Endothelial cell of umbilical vein (primary cell): ENCODE data around the gene DMD. TPM values are rescaled to one million over a fixed set of nuclear protein-coding genes. Genes with fewer than 3 reads are reported as not detected.

Source experiments
- BruUV-seq: library from RNA; stranded (reverse); fragments of 400-500 nt; replicated peaks from 2 replicates; lab custom pipeline; 2021; lab: Mats Ljungman, UMichigan
- CTCF ChIA-PET: fragments of 300-600, 350-600 bp; sonication (Branson Sonifier 250); formaldehyde crosslinking; loops from one replicate; lab custom pipeline; 2021; ENCODE audit warnings: antibody characterized with exemption, inconsistent platforms; lab: Charles Lee
- POLR2A ChIA-PET: fragments of 300-600, 350-600 bp; sonication (Branson Sonifier 250); formaldehyde crosslinking; loops from one replicate; lab custom pipeline; 2021; ENCODE audit warnings: antibody characterized with exemption, inconsistent platforms; lab: Charles Lee
- DNase-seq: peaks from one replicate; pipeline ENCODE4 v3.0.0-alpha.2; 2011; ENCODE audit warnings: low read depth, low spot score
- FAIRE-seq: peaks from 2 replicates; lab custom pipeline; 2011; peaks lifted over from hg19 to GRCh38; lab: Jason Lieb, UNC
- H2AFZ ChIP-seq: 2 replicates; pipeline ENCODE4 v1.6.0; 2012; ENCODE audit warnings: low read depth, low read length, control low read depth, inconsistent platforms
- H3K27ac ChIP-seq: 2 replicates; pipeline ENCODE4 v1.5.1; 2011; ENCODE audit warnings: low read depth, mild to moderate bottlenecking, control low read depth, low read length, moderate library complexity; ENCODE audit not compliant: insufficient read depth
- H3K27me3 ChIP-seq, 2 experiments: 2 replicates each; pipeline versions ENCODE4 v1.6.0 to v1.6.1; 2011; ENCODE audit warnings: low read length in 2 of 2, mixed read lengths in 1 of 2; ENCODE audit not compliant: control insufficient read depth in 2 of 2, insufficient read depth in 2 of 2
- H3K36me3 ChIP-seq, 2 experiments: 2 replicates in 1 of 2; 3 replicates in 1 of 2; pipeline ENCODE4 v1.5.1; 2011; ENCODE audit warnings: low read length in 2 of 2, mild to moderate bottlenecking in 1 of 2, moderate library complexity in 1 of 2; ENCODE audit not compliant: control insufficient read depth in 2 of 2, insufficient read depth in 2 of 2; ENCODE audit errors: extremely low read depth in 1 of 2
- H3K4me1 ChIP-seq: 3 replicates; pipeline ENCODE4 v1.5.1; 2011; ENCODE audit warnings: mild to moderate bottlenecking, low read length; ENCODE audit not compliant: control insufficient read depth, insufficient read depth; ENCODE audit errors: extremely low read depth
- H3K4me2 ChIP-seq: 2 replicates; pipeline ENCODE4 v1.6.1; 2011; ENCODE audit warnings: low read length, control low read depth, mixed read lengths; ENCODE audit not compliant: insufficient read depth
- H3K4me3 ChIP-seq, 3 experiments: fragments of 200-600 bp in 1 of 3; sonication (generic), shearing (Covaris generic) in 1 of 3; replicated peaks in 1 of 3; 2 replicates each; pipeline ENCODE4 v1.5.1; 2011 to 2016; ENCODE audit warnings: control low read depth in 3 of 3, low read length in 3 of 3, mild to moderate bottlenecking in 2 of 3, inconsistent platforms in 1 of 3, low read depth in 1 of 3, moderate library complexity in 1 of 3; ENCODE audit not compliant: insufficient read depth in 1 of 3
- H3K79me2 ChIP-seq: 2 replicates; pipeline ENCODE4 v1.6.0; 2012; ENCODE audit warnings: low read length, inconsistent platforms; ENCODE audit not compliant: control insufficient read depth, insufficient read depth
- H3K9ac ChIP-seq: replicated peaks from 2 replicates; pipeline ENCODE3; 2011; ENCODE audit warnings: low read length, control low read depth; ENCODE audit not compliant: insufficient read depth; ENCODE audit errors: extremely low read depth
- H3K9me1 ChIP-seq: replicated peaks from 3 replicates; pipeline ENCODE4 v1.6.0; 2011; ENCODE audit warnings: mild to moderate bottlenecking, low read length; ENCODE audit not compliant: control insufficient read depth, insufficient read depth; ENCODE audit errors: extremely low read depth
- H3K9me3 ChIP-seq: replicated peaks from 2 replicates; pipeline ENCODE4 v1.5.1; 2012; ENCODE audit warnings: low read length, inconsistent platforms; ENCODE audit not compliant: control insufficient read depth, insufficient read depth
- H4K20me1 ChIP-seq: replicated peaks from 2 replicates; pipeline ENCODE3; 2011; ENCODE audit warnings: mild to moderate bottlenecking, low read length; ENCODE audit not compliant: control insufficient read depth, insufficient read depth; ENCODE audit errors: extremely low read depth
- CTCF ChIP-seq, 2 donors: IDR thresholded peaks; 1 replicate in 1 of 2; 2 replicates in 1 of 2; pipeline ENCODE4 v1.5.1; 2011; ENCODE audit warnings: low read length in 2 of 2, mild to moderate bottlenecking in 2 of 2, moderate library complexity in 2 of 2, control low read depth in 1 of 2, inconsistent platforms in 1 of 2, low read depth in 1 of 2; ENCODE audit not compliant: insufficient read depth in 1 of 2; ENCODE audit errors: extremely low read depth in 1 of 2
- EZH2 ChIP-seq: IDR thresholded peaks from 2 replicates; pipeline ENCODE4 v1.6.1; 2012; ENCODE audit warnings: borderline replicate concordance, low read depth, mild to moderate bottlenecking, moderate library complexity, low read length, inconsistent platforms; ENCODE audit not compliant: severe bottlenecking
- FOS ChIP-seq: IDR thresholded peaks from 2 replicates; pipeline ENCODE4 v1.6.1; 2011; ENCODE audit warnings: mild to moderate bottlenecking, low read length, moderate library complexity, borderline replicate concordance; ENCODE audit not compliant: insufficient read depth
- GATA2 ChIP-seq: IDR thresholded peaks from 2 replicates; pipeline ENCODE4 v1.7.0; 2011; ENCODE audit warnings: low read depth, mild to moderate bottlenecking, moderate library complexity, mixed read lengths, low read length; ENCODE audit not compliant: insufficient read length, insufficient read depth
- JUN ChIP-seq: IDR thresholded peaks from 2 replicates; pipeline ENCODE4 v1.6.1; 2011; ENCODE audit warnings: borderline replicate concordance, low read depth; ENCODE audit not compliant: insufficient read length, insufficient read depth
- MYC ChIP-seq: IDR thresholded peaks from one replicate; pipeline ENCODE4 v1.6.1; 2011; ENCODE audit warnings: mild to moderate bottlenecking, low read depth, low read length
- POLR2A ChIP-seq: IDR thresholded peaks from 2 replicates; pipeline ENCODE4 v1.6.1; 2012; ENCODE audit warnings: low read depth, mild to moderate bottlenecking, control low read depth, low read length
- POLR2AphosphoS5 ChIP-seq: IDR thresholded peaks from 2 replicates; pipeline ENCODE4 v1.6.1; 2012; ENCODE audit warnings: low read depth, mild to moderate bottlenecking, control low read depth, low read length, moderate library complexity; ENCODE audit not compliant: insufficient read depth
- dilution Hi-C: fragments of 300-500 bp; cut with MboI; formaldehyde crosslinking; loops from one replicate; pipeline ENCODE4 v1.15.0; 2019; ENCODE audit warnings: low sequenced_read_pairs; ENCODE audit not compliant: extremely low pct_ligation_motif_present
- intact Hi-C: fragments of 100-400 bp; cut with micrococcal nuclease; formaldehyde crosslinking; loops from one replicate; pipeline ENCODE4 v1.10.0; 2022
- polyA plus RNA-seq, 4 experiments: library from polyadenylated mRNA; depleted of rRNA in 3 of 4; stranded (reverse) in 3 of 4; unstranded in 1 of 4; fragments of >200 nt; gene quantifications; 2 replicates each; pipeline versions ENCODE4 v1.2.1 to v1.2.3, GENCODE V29; 2011 to 2012; ENCODE audit warnings: missing spikeins in 1 of 4
- total RNA-seq: library from RNA; stranded (reverse); gene quantifications from 2 replicates; pipeline ENCODE4 v1.2.3, GENCODE V29; 2021
- TF ChIP-seq, protein P1 (sequence below): IDR thresholded peaks from 2 replicates; pipeline ENCODE4 v1.6.1; 2011; ENCODE audit not compliant: insufficient read depth, insufficient read length

Gene DMD
- total and polyA plus RNA-seq, 2 donors (not counting 3 experiments of a cell fraction or from before 2014, with no cell fraction given), result 7.3 to 9.0 TPM

- DNase-seq, result no peak
- Histone ChIP-seq H3K9me1 (no peaks in the 10 kb centered on the region), H3K27ac (no peak overlapping the region), H2AFZ (no peak overlapping the region), H3K4me2 (no peak overlapping the region), H3K4me1 (no peaks in the 10 kb centered on the region), H3K9ac (no peak overlapping the region), H3K27me3 (no peaks in the 10 kb centered on the region), H3K36me3 (no peaks in the 10 kb centered on the region), H3K4me3 (no peak overlapping the region), H3K79me2 (no peaks in the 10 kb centered on the region), H4K20me1 (no peaks in the 10 kb centered on the region), H3K9me3 (no peaks in the 10 kb centered on the region)
- FAIRE-seq, result no peak
- POLR2A ChIA-PET, result no interaction called here
- no peak for TF ChIP-seq MYC
- no peak for TF ChIP-seq FOS
- no peak for TF ChIP-seq EZH2
- TF ChIP-seq POLR2AphosphoS5, result no peak
- TF ChIP-seq CTCF (IDR thresholded peaks at IDR 0.05; ENCODE audit: extremely low read depth in 1 of 2, insufficient read depth in 1 of 2, low read depth in 1 of 2, low read length in 2 of 2), result no peak
- TF ChIP-seq, protein P1, sequence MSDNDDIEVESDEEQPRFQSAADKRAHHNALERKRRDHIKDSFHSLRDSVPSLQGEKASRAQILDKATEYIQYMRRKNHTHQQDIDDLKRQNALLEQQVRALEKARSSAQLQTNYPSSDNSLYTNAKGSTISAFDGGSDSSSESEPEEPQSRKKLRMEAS, result no peak
- no peak for TF ChIP-seq POLR2A
- no peak for TF ChIP-seq JUN
- no peak for TF ChIP-seq GATA2
- dilution Hi-C loops (no loop called here), intact Hi-C loops (no loop called here)
- CTCF ChIA-PET, result no interaction called here
- no TSS peak for BruUV-seq
These were observed 2032.1 kb downstream of the DMD start for GRCh38 chrX:31179203-31179602.
